NCI-H146 treated with DMSO at 0.1 percent for 48 hours (cell line): ENCODE results near the gene PNPLA5.
"Not testable (repeated sequence)": the region's sequence is repeated elsewhere in the genome, so short reads cannot be mapped to it uniquely, and the experiment has no call there.

Experiments used
- DNase-seq: peaks from one replicate; lab custom pipeline; 2025; ENCODE audit not compliant: unreplicated experiment; lab: John Stamatoyannopoulos, UW

Gene PNPLA5

DNA sequence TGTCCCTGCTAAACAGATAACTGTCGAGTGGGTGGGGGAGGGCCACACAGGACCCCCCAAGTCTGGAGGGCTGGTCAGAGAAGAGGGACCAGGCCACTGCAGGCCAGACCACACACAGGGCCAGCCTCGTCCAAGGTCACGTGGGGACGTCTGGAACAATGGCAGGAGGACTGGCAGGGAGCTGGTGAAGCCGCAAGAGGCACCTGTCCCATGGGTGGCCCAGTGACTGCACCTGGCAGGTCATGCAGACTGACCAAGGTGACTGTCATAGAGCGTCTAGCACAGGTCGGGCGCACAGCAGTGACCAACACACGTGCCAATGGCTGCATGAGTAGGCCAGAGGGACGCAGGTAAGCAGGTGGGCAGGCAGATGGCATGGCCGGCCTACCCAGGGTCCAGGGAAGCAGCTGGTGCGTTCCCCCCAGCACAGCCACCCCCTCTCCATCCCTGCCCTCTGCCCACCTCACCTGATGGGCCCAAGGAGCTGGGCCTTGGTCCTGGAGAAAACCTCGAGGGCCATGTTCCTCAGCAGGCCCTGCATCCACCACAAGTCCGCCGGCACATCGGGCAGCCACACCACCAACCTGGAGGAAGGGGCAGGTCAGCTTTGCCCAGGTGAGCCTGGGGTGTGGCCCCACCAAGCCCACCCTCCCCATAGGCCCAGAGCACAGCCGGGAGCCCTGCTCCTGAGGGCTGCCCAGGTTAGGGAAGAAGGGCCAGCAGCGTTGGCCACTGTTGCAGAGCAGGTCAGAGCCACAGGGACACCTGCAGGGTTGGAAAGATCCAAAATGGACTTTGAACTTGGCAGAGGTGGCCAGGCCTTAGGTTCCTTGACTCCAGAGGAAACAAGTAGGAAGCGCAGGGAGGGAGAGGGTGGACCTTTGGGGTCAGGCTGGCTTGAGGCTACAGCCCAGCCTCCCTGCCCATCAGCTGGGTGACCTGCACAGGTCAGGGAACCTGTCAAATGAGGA, 10.4 kb downstream of the PNPLA5 start:
- no peak for DNase-seq

DNA sequence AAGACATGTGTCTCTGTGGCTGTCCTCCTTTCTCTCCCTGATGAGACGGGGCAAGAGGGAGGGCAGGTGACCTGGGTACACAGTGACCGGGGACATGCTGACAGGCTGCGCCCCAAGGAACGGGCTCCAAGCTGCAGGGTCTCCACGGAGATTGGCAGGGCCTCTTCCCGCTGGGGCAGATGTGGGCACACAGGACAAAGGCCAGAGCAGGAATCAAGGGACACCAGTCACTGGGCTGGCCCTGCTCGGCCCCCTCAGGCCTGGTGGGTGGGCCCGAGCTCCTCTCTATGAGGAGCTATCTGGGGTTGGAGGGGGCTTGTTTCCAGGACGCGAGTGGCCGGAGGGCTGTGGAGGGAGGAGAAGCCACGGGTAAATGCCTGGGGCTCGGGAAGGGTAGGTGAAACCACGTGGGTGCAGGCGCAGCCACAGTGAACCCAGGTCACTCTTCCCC, 11.2 kb downstream of the PNPLA5 start:
- no peak for DNase-seq

DNA sequence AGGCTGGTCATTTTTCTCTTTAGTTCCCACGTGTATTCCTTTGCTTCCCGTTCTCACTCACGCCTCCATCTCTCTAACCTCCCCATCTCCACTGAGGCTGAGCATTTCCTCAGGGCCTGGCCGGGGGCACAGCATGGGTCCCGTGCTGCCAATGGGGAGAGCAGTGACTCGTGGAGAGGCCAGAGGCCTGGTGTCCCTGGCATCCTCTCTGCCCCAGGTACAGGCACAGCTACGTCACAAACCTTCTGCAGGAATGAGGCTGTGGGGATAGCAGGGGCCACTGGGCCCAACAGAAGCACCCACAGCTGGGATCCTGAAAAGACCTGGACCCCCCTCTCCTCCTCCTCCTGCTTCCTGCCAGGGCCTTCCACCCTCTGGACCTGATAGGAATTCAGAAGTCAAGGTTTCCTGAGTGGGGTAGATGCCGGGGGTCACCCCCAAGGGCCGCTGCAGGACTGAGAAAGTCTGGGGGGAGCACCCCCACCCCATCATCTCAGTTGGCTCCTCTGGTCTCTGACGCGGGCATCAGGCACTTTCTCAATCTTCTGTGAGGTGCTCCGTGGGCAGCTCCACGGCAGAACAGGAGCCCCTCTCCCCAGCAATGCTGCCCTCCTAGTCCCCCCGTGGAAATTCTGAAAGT, 11.8 kb downstream of the PNPLA5 start:
- DNase-seq: no peak

DNA sequence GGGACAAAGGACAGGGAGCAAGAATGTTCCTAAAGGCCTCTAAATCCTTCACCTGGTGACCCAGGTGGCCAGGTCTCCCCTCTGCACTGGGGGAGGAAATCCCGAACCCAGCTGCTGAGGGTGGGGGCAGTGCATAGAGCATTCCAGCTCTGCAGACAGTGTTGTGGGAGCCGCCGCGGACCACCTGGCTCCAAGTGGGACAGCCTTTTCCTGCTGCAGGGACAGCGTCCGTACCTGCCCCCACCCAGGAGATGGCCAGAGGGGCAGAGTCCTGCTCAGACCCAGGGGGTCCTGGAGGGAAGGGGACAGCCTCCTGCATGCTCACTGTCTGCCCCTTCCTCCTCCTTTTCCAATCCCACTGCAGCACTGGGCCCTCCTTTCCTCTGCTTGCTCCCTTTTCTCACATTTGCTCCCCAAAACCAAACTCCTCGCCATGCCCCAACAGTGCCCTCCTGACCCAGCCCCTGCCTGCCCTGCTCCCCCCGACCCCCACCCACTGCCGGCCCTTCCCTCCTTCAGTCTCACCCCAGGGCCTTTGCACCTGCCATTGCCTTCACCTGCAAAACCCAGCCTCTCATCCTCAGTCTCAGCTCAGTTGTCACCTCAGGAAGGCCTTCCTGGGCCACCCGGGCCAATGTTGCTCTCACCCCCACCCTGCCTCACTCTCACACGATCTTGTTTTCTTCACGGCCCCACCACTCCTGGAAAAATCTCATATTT, 12.8 kb downstream of the PNPLA5 start:
- DNase-seq: no peak

DNA sequence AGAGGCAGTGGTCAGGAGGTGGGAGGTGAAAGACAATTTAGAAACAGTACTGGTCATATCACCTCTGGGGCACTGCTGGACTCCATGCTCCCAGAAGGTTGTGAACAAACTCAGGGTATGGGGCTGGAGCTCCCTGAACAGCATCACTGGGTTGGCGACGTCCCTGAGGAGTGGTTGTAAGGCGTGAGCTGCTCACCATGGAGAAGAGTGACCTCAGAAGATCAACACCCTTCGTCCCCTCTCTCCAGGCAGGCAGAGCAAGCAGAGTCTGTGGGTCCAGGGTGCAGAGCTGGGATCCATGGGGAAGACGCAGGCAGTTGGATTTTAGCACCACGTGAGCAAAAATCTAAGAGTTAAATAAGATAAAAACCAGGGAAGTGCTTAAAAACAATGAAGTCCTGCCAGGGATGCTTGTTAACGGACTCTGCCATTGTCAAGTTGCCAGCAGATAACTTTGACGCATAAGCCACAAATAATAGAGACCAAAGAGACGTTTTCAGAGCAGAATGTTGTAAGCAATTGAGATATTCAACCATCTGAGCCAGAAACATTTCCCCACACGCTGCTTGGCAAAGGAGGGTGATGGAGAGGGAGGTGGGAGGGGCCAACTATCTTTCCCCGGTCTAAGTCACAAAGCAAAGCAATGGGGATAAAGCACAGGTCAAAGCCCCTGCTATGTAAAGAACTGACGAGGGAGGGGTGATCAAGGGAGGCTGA, 13.6 kb downstream of the PNPLA5 start:
- DNase-seq: no peak

DNA sequence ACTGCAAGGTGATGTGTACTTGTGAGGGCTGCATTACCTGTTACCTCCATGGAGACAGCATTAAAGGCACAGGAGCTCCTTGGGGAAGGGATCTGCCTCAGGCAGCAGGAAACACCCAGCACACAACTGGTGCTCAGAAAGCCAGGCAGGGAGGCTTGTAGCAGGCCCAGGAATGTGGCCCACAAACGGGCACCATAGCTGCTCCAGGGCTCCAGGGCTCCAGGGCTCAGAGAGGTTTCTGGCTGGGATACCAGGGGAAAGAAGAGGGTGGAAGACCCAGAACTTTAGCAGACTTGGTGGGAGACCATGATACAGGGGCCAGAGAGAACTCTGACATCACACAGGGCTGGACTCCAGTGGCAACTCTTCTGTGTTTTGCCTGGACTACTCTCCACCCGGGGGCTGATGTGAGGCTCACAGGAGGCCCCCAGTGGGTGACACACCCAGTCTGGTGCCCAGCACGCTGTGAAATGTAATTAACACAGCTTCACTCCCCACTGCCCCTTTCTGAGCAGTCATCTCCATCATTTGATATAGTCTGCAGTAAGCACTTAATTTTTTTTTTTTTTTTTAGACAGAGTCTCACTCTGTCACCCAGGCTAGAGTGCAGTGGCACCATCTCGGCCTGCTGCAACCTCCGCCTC, 14.8 kb downstream of the PNPLA5 start:
- DNase-seq: no peak

DNA sequence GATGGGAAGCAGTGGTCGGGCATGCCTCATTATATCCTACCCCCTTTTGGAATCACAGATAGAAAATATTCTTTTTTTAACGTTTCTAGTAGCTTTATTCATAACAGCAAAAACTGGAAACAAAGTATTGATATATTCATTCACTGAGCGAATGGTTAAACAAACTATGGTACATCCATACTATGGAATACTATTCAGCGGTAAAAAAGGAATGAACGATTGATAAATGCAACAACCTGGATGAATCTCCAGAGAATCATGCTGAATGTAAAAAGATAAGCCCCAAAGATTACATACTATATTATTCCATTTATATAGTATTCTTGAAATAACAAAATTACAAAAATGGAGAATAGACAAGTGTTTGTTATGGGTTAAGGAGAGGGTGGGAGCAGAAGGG, 22.0 kb downstream of the PNPLA5 start:
- DNase-seq: no peak

DNA sequence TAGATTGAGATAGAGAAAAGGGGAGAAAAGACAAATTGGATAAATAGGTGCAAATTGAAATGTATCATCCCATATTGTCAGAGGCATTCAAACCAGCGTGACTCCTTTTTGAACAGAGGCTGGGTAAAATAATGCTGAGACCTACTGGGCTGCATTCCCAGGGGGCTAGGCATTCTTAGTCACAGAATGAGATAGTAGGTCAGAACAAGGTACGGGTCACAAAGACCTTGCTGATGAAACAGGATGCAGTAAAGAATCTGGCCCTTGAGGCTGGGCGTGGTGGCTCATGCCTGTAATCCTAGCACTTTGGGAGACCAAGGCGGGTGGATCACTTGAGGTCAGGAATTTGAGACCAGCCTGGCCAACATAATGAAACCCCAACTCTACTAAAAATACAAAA, 22.8 kb downstream of the PNPLA5 start:
- not testable (repeated sequence) for DNase-seq

DNA sequence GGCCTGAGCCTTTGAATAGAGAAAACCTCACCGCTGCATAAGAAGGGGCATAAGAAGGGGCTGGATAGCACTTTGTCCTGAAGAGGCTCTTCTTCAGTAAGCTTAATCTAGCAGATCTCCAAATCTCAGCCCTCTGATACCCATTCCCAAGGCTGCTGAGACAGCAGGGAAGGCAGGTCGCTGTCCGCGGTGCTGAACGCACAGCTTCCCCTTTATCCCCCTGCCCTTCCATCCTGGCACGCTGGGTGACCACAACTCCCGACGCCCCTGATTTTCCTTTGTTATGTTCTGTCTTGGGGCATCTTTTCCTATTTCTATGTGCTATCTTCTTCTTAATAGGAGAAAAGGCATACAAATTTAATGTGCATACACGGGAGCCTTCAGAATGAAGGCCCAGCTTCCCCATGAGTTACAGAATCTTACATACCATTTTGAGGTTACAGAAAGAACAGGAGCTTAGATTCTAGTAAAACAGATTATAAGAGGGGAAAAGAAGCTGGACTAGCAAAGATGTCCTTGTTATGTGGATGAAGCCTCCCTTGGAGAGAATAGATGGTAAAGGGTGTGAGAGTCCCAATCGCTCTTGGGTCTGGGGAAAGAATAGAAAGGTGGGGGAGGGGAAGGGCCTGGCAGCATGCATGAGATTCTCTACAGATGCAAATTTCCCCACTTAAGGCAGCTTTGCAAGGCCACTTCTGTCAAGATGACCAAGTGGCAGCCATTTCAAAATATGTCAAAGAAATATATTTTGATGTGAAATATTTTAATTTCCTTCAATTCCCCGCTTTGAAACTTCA, 23.8 kb downstream of the PNPLA5 start:
- DNase-seq: no peak

DNA sequence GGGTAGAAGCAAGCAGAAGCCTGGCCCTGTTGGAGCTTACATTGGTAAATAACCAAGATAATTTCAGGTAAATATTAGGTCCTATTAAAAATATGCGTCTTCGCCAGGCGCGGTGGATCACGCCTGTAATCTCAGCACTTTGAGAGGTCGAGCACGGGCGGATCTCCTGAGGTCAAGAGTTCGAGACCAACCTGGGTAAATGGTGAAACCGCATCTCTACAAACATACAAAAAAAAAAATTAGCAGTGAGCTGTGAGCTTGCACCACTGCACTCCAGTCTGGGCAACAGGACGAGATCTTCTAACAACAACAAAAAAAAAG, 29.0 kb downstream of the PNPLA5 start:
- no peak for DNase-seq

DNA sequence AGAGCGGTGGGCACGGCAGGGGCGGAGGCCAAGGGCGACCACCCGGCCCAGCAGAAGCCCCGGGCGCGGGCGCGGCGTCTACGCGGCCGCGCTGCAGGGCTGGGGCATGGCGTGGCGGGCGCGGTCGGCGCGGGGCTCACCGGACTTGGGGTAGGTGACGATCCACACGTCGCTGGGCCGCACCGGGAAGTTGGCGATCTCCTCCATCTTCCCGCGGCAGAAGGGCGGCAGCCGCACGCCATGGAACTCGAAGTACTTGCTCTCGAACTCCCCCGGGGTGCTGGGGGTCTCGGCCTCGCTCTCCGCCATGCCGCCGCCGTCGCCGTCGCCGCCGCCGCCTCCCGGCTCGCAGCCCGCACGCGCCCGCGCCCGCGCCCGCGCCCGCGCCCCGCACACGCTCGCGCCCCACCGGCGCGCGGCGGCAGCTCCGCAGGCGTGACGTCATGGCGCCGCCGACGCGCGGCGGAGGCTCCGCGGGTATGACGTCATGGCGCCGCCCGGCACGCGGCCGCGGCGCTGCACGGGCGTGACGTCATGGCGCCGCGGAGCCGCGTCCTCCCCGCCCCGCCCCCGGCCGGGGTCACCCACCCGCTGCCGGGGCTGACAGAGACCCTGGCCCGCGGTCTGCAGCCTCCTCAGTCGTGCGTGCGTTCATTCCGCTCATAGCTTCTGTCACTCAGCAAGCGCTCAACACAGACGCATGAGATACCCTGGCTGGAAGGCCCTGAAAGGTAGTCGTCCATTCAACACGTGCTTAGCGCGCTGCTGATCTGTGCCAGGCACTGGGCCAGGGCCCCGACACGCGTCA, 29.5 kb downstream of the PNPLA5 start, which contains the start of gene SULT4A1:
SULT4A1 (minus strand) TSS at position 440 of the 808 bp plus-strand sequence; CDS start at position 309, 131 bp downstream.
- peak; percentile 7 for DNase-seq

DNA sequence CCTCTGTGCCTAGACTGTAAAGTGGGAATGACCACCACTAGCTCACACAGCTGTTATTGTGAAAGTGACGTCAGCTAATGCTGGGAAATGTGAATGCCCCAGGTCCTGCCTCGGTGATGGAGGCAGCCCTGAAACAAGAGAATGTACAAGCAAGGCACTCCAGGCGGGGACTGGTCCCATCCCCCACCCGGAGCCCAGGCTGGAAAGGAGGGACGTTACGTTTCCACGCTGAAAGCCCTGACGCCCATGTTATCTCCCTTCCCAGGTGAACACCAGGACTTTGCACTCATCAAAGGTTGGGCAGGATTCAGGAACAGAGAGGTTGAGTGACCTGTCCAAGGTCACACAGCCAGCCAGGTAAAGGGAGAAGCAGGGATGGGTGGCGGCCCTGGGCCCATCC, 30.3 kb downstream of the PNPLA5 start:
- DNase-seq: no peak

DNA sequence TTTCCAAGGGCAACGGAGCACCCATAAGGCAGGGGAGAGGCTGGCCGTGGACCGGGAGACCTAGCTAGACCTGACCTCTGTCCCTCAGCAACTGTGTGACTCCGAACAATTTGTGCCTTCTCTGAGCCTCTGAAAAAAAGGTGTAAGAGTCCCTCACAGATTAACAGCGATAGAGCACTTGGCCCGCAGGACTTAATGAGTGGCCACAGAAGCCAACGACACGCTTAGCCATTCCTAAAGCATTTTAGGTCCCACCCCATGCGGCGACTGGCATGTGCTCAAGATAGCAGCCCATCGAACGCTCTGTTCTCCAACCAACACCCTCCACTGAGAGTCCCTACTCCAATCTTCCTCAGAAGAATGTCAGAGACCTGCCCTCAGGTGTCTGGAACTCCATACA, 31.0 kb downstream of the PNPLA5 start:
- DNase-seq: no peak

DNA sequence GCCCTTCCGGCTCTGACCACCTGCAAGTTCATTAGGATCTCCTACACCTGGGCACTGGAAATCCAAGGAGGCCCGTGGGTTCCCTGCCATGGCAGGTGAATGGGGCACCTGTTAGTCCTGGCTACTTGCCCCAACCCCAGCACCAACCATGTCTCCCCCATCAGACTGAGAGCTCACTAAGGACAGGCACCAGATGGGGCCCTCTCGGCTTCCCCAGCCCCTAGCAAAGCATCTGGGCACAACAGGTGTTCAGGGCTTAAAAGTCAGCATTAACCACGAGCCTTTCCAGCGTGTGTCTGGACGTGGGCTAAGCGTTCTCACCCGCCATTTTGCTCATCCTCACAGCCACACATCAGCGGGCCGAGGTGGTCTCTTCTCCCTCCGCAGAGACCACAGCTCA, 31.7 kb downstream of the PNPLA5 start:
- DNase-seq: no peak

DNA sequence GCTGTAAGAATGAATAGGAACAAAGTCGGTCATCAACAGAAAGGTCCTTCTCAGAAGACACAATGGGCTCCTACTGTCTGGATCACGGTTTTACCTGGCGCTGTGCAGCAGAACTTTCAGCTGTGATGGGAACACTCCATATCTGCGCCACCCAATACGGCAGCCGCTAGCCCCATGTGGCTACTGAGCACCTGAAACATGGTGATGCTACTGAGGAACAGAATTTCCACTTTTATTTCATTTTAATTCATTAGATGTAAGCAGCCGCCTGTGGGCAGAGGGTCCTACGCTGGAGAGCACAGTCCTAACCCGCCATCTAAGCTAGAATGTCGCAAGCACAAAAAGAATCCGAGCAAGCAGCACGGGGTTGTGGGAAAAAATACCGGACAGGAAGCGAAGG, 32.2 kb downstream of the PNPLA5 start:
- no peak for DNase-seq

DNA sequence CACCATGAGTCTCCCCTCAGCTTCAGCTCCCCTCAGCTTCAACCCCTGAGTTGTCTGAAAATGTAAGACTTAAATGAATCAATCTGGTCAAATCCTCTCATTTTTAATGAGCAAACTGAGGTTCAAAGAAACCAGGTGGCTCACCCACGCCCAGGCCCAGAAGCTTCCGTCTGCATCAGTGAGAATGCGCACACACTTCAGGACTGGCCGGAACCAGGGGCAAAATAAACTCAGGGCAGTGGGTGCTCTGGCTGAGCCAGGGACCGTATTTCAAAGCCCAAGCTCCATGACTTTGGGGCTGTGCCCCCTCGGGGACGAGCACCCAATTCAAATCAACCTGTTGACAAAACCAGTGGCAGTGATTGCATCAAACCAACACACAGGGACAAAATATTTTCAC, 32.6 kb downstream of the PNPLA5 start:
- no peak for DNase-seq

DNA sequence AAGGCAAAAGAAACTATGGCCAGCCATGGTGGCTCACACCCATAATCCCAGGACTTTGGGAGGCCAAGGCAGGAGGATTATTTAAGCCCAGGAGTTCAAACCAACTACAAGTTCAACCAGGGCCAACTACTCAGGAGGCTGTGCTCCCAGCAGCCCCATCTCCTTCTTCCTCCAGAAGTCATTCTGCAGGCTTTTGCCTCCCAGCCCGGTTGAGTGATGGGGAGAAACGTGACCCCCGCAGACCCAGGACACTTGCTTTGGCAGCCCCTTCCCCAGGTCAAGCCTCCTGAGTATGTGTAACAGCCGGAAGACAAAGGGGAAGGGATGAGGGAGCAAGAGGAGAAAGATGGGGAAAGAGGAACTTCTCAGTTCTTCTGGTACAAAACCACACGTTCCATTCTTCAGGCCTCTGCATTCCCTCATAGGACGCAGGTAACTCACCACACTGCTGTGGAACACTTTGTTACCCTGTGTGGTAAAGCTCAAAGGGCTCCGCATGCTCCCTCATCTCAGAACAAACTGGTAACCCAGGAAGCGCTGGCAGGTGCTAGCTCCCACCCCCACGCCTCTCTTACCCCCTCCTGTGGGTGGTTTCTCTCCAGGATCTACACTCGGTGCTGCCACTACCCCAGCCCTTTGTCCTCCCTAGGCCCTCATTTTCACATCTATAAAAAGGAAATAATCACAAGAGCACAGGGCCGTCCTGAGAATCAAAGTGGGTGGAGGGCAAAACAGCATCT, 33.5 kb downstream of the PNPLA5 start:
- DNase-seq: no peak

DNA sequence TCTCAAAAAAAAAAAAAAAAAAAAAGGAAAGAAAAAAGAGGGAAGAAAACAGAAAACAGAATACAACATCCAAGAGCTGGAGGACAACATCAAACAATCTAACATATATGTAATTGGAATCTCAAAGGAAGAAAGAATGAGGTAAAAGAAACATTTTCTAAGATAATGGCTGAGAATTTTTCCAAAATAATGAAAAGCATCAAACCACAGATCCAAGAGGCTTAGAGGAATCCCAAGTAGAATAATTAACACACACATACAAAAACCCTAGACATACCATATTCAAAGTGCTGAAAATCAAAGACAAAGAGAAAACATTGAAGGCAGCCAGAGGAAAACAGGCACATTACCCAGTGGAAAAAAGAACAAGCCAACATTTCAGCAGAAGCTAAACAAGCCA, 34.4 kb downstream of the PNPLA5 start:
- no peak for DNase-seq
